HL-60 (cell line): Measurements from ENCODE around the gene S100A9.

Experiments used
- POLR2AphosphoS5 ChIP-seq: IDR thresholded peaks from 2 replicates; pipeline ENCODE4 v1.6.1; 2012; ENCODE audit warnings: low read depth
- SPI1 ChIP-seq: IDR thresholded peaks from 2 replicates; pipeline ENCODE4 v1.6.1; 2012; ENCODE audit warnings: low read depth, mild to moderate bottlenecking, borderline replicate concordance
- TF ChIP-seq, protein P1 (sequence below): IDR thresholded peaks from one replicate; pipeline ENCODE4 v1.5.1; 2011; ENCODE audit warnings: low read length, control low read depth, inconsistent platforms; ENCODE audit not compliant: insufficient read depth
- TF ChIP-seq, protein P2 (sequence below): IDR thresholded peaks from 2 replicates; pipeline ENCODE4 v1.6.1; 2012; ENCODE audit warnings: low read depth; ENCODE audit not compliant: insufficient replicate concordance

DNA sequence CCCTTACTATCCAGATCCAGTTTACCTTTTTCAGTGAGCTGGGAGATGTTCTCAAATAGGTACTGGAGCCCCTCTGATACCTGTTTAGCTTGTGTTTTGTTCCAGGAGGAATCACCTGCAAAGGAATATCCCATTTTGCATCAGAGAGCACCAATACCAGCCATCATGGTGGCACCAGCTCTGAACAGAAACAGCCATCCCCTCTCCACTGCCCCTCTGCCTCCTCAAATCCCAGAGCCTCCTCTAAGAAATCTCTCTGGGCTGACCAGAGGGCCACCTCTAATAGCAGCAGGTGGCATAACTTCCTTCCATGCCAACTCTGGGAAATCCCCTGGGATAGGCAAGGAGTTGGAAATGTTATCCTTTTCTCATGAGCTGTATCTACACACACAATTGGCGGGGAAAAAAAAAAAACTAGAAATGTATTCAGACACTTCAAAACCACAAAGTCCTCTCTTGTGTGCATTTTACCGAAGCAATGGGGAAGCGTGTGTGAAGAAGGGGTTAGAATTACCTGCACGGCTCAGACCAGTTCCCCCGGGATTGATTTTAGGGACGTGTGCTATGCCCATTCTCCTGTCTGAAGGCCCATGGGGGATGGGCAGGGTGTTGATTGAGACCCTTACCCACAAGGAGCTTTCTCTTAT, 11.5 kb upstream of the S100A9 start:
- TF ChIP-seq, protein P1, sequence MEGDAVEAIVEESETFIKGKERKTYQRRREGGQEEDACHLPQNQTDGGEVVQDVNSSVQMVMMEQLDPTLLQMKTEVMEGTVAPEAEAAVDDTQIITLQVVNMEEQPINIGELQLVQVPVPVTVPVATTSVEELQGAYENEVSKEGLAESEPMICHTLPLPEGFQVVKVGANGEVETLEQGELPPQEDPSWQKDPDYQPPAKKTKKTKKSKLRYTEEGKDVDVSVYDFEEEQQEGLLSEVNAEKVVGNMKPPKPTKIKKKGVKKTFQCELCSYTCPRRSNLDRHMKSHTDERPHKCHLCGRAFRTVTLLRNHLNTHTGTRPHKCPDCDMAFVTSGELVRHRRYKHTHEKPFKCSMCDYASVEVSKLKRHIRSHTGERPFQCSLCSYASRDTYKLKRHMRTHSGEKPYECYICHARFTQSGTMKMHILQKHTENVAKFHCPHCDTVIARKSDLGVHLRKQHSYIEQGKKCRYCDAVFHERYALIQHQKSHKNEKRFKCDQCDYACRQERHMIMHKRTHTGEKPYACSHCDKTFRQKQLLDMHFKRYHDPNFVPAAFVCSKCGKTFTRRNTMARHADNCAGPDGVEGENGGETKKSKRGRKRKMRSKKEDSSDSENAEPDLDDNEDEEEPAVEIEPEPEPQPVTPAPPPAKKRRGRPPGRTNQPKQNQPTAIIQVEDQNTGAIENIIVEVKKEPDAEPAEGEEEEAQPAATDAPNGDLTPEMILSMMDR: no peak
- TF ChIP-seq, protein P2, sequence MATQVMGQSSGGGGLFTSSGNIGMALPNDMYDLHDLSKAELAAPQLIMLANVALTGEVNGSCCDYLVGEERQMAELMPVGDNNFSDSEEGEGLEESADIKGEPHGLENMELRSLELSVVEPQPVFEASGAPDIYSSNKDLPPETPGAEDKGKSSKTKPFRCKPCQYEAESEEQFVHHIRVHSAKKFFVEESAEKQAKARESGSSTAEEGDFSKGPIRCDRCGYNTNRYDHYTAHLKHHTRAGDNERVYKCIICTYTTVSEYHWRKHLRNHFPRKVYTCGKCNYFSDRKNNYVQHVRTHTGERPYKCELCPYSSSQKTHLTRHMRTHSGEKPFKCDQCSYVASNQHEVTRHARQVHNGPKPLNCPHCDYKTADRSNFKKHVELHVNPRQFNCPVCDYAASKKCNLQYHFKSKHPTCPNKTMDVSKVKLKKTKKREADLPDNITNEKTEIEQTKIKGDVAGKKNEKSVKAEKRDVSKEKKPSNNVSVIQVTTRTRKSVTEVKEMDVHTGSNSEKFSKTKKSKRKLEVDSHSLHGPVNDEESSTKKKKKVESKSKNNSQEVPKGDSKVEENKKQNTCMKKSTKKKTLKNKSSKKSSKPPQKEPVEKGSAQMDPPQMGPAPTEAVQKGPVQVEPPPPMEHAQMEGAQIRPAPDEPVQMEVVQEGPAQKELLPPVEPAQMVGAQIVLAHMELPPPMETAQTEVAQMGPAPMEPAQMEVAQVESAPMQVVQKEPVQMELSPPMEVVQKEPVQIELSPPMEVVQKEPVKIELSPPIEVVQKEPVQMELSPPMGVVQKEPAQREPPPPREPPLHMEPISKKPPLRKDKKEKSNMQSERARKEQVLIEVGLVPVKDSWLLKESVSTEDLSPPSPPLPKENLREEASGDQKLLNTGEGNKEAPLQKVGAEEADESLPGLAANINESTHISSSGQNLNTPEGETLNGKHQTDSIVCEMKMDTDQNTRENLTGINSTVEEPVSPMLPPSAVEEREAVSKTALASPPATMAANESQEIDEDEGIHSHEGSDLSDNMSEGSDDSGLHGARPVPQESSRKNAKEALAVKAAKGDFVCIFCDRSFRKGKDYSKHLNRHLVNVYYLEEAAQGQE: no peak
- TF ChIP-seq POLR2AphosphoS5 (no peak), SPI1 (0 out of 2 replicates have a peak, but pooled peaks have one; percentile 2)
